Heart left ventricle (tissue), 16 donors: ENCODE results near the gene RPS15. TPM values are rescaled to one million over a fixed set of nuclear protein-coding genes. Genes with fewer than 3 reads are reported as not detected.
A peak's percentile ranks its signal among the peaks of the same experiment; 100 is the strongest.

Experiments used
- ATAC-seq, 4 donors: fragments of 200-7000 bp; cut with Tn5 transposase; one replicate each; pipeline ENCODE4 v1.9.1; 2020 to 2022; ENCODE audit warnings: moderate library complexity in 4 of 4, mild to moderate bottlenecking in 3 of 4, moderate number of reproducible peaks in 1 of 4
- DNase-seq, 5 donors: peaks; one replicate each; pipeline ENCODE4 v3.0.0-alpha.2; 2020
- H3K27ac ChIP-seq, 12 donors: fragments of 200-600 bp; sonication (generic) in 4 of 12; one replicate each; pipeline versions ENCODE4 v1.5.0 to v1.8.0; 2016 to 2022; ENCODE audit warnings: mild to moderate bottlenecking in 2 of 12
- H3K27me3 ChIP-seq, 9 donors: fragments of 200-600 bp; sonication (generic) in 2 of 9; one replicate each; pipeline versions ENCODE4 v1.5.1 to v1.8.0; 2016 to 2022; ENCODE audit warnings: mild to moderate bottlenecking in 3 of 9
- H3K36me3 ChIP-seq, 9 donors: fragments of 200-600 bp; sonication (generic) in 2 of 9; one replicate each; pipeline versions ENCODE4 v1.5.0 to v1.8.0; 2018 to 2022; ENCODE audit warnings: mild to moderate bottlenecking in 2 of 9
- H3K4me1 ChIP-seq, 12 donors: fragments of 200-600 bp; sonication (generic) in 4 of 12; one replicate each; pipeline versions ENCODE4 v1.5.0 to v1.8.0; 2016 to 2022; ENCODE audit warnings: mild to moderate bottlenecking in 3 of 12
- H3K4me3 ChIP-seq, 12 donors: fragments of 200-600 bp; sonication (generic) in 4 of 12; one replicate each; pipeline versions ENCODE4 v1.5.0 to v1.8.0; 2017 to 2022; ENCODE audit warnings: mild to moderate bottlenecking in 9 of 12, moderate library complexity in 4 of 12
- H3K9me3 ChIP-seq, 12 donors: fragments of 200-600 bp; sonication (generic) in 4 of 12; one replicate each; pipeline versions ENCODE4 v1.5.0 to v1.8.0; 2016 to 2022; ENCODE audit warnings: mild to moderate bottlenecking in 1 of 12
- CTCF ChIP-seq, 12 donors: fragments of 200-600 bp; sonication (generic) in 4 of 12; IDR thresholded peaks; one replicate each; pipeline versions ENCODE4 v1.5.0 to v1.8.0; 2018 to 2022; ENCODE audit warnings: antibody characterized with exemption in 12 of 12, mild to moderate bottlenecking in 5 of 12
- POLR2A ChIP-seq, 2 donors: fragments of 450-650 bp; IDR thresholded peaks; one replicate each; pipeline ENCODE4 v1.6.1; 2017; ENCODE audit warnings: antibody characterized with exemption in 2 of 2, mild to moderate bottlenecking in 2 of 2, moderate library complexity in 2 of 2
- WGBS, 4 donors: extraction: QIAGEN DNeasy Blood & Tissue Kit in 2 of 4; methylation state at CpG; one replicate each; pipeline versions ENCODE4 v1.1.5 to v1.1.7; 2013 to 2018; 5-methylcytosine and 5-hydroxymethylcytosine counted together
- intact Hi-C, 10 donors: fragments of 100-400 bp; cut with DNase I; formaldehyde crosslinking; loops; one replicate each; pipeline versions ENCODE4 v1.11.1 to v1.14.2; 2022
- polyA plus RNA-seq, 2 donors: library from polyadenylated mRNA; stranded (reverse); fragments of 200-250 nt; gene quantifications; one replicate each; pipeline ENCODE4 v1.2.3, GENCODE V29; 2013
- total RNA-seq, 9 donors: library from RNA; depleted of rRNA in 2 of 9; stranded (reverse); fragments of >200 nt in 2 of 9; fragmentation: NEBNext Ultra II Directional in 3 of 9; extraction: Animal tissue kit (Norgen Biotek cat#: 25700) in 3 of 9; gene quantifications; one replicate each; pipeline versions ENCODE4 v1.1.0 to v1.2.4, GENCODE V29; 2016 to 2023
- donor health status: ischemic (EF 13 %, LVEDD 7.1; RV severe dilation, severe dysfunction).
- donor health status: healthy with polysubstance abuse.
- donor health status: DM: no; HTN: yes; CAD: no.
- donor health status: DM: no; HTN: no; CAD: no.
- donor health status: ischemic (EF 25% LVEDD 6.9; RV normal size, moderate dysfunction).
- donor health status: ischemic (EF 25% LVEDD 5.7; RV mildly dilated, moderate dysfunction).
- donor health status: healthy.
- donor health status: DM: yes; HTN: yes; CAD: no.
- donor health status: ischemic (EF 35%, LVEDD 5.7; RV mildly dilated, moderate dysfunction).
- donor health status: nonischemic (EF 11% LVEDD 7.7; RV severe dilation, severe dysfunction).
- donor health status: DM: yes; HTN: yes; CAD: no.
- donor health status: PGD.
- donor health status: ischemic (EF 29% LVEDD 5.4; RV normal size, mild dysfunction).
- donor health status: nonischemic (EF 23%, LVEDD 6.1; RV moderate dilation, normal function).

The RPS15 gene
- total and polyA plus RNA-seq, 11 donors: 468 to 2,683 (median 679) TPM

GRCh38 chr19:1428738-1429391 is 9.3 kb upstream of the RPS15 start:
- 61 to 79% (median 78%) methylated on average over 19 to 41 of the region's 41 CpGs for WGBS, 4 donors
- intact Hi-C loops: no loop called here
- H3K27ac ChIP-seq: peak overlapping the region in 8 of 12 donors; percentile 4 to 78 (median 60)

GRCh38 chr19:1429750-1430149 is 8.4 kb upstream of the RPS15 start:
- intact Hi-C loops: no loop called here
- Histone ChIP-seq H3K27ac (peak overlapping the region in 9 of 12 donors; percentile 3 to 78 (median 50)), H3K9me3 (no peaks in the 10 kb centered on the region), H3K36me3 (peaks cover 0 to 100% (median 94%) of the 10 kb centered on the region in 9 donors), H3K27me3 (no peaks in the 10 kb centered on the region), H3K4me1 (peaks cover 0 to 39% (median 4%) of the 10 kb centered on the region in 12 donors), H3K4me3 (no peak overlapping the region)
- TF ChIP-seq POLR2A (IDR thresholded peaks at IDR 0.05) (no peak), CTCF (IDR thresholded peaks at IDR 0.05) (no peak)
- 32 to 57% (median 50%) methylated on average over 6 to 14 of the region's 14 CpGs for WGBS, 4 donors
- DNase-seq (peak in 3 of 5 donors; percentile 67 to 81 (median 79)), ATAC-seq (peak; percentile 81 to 92 (median 83))

More at GRCh38 chr19:1428738-1429391, 9.3 kb upstream of the RPS15 start:
- no peak for DNase-seq
- Histone ChIP-seq H3K9me3 (no peaks in the 10 kb centered on the region), H3K36me3 (peaks cover 0 to 98% (median 92%) of the 10 kb centered on the region in 9 donors), H3K4me3 (no peak overlapping the region), H3K27me3 (no peaks in the 10 kb centered on the region), H3K4me1 (peaks cover 0 to 39% (median 4%) of the 10 kb centered on the region in 12 donors)
- peak; percentile 1 to 18 (median 14) for ATAC-seq
- TF ChIP-seq CTCF (IDR thresholded peaks at IDR 0.05): no peak
- no peak for TF ChIP-seq POLR2A (IDR thresholded peaks at IDR 0.05)

- Histone ChIP-seq H3K27me3 (no peaks in the 10 kb centered on the region), H3K4me1 (peaks cover 0 to 37% (median 4%) of the 10 kb centered on the region in 12 donors), H3K9me3 (no peaks in the 10 kb centered on the region), H3K27ac (peak overlapping the region in 4 of 12 donors; percentile 4 to 78 (median 74)), H3K4me3 (no peak overlapping the region), H3K36me3 (peaks cover 0 to 97% (median 94%) of the 10 kb centered on the region in 9 donors)
- no peak for TF ChIP-seq POLR2A (IDR thresholded peaks at IDR 0.05)
- no peak for TF ChIP-seq CTCF (IDR thresholded peaks at IDR 0.05)
- DNase-seq (no peak), ATAC-seq (no peak)
- intact Hi-C loops: no loop called here
- WGBS, 4 donors: 84 to 89% (median 85%) methylated on average over 5 to 14 of the region's 14 CpGs
These were observed 8.0 kb upstream of the RPS15 start for GRCh38 chr19:1430246-1430645.

GRCh38 chr19:1431759-1432506 is 6.3 kb upstream of the RPS15 start:
- Histone ChIP-seq H3K4me1 (peaks cover 0 to 28% (median 3%) of the 10 kb centered on the region in 12 donors), H3K4me3 (no peak overlapping the region), H3K27me3 (no peaks in the 10 kb centered on the region), H3K9me3 (no peaks in the 10 kb centered on the region), H3K27ac (no peak overlapping the region), H3K36me3 (peaks cover 0 to 87% (median 82%) of the 10 kb centered on the region in 9 donors)
- TF ChIP-seq CTCF (IDR thresholded peaks at IDR 0.05): no peak
- no peak for TF ChIP-seq POLR2A (IDR thresholded peaks at IDR 0.05)
- intact Hi-C loops: no loop called here
- WGBS, 4 donors: 89 to 94% (median 91%) methylated on average over 20 to 24 of the region's 24 CpGs
- DNase-seq (no peak), ATAC-seq (no peak)
